SK-N-SH (cell line): Measurements from ENCODE around the gene ZNF385C. TPM values are rescaled to one million over a fixed set of nuclear protein-coding genes. Genes with fewer than 3 reads are reported as not detected.

Experiments
- CTCF ChIA-PET: fragments of 300-600, 350-600 bp; formaldehyde crosslinking; extraction: SDS; loops from one replicate; lab custom pipeline; 2021; lab: Yijun Ruan, JAX
- POLR2A ChIA-PET: fragments of 350-600 bp; sonication (Branson Sonifier 250); formaldehyde crosslinking; extraction: SDS; loops from one replicate; lab custom pipeline; 2020; ENCODE audit warnings: antibody characterized with exemption, inconsistent platforms; lab: Yijun Ruan, JAX
- DNase-seq: peaks from one replicate; pipeline ENCODE4 v3.0.0; 2012
- H2AFZ ChIP-seq: fragments of 200-600 bp; sonication (generic); 2 replicates; pipeline ENCODE4 v1.8.1; 2016; ENCODE audit warnings: antibody characterized with exemption, mild to moderate bottlenecking, low read depth
- H3F3A ChIP-seq: fragments of 200-600 bp; sonication (generic); replicated peaks from 2 replicates; pipeline ENCODE3; 2016; ENCODE audit warnings: antibody characterized with exemption, mild to moderate bottlenecking; ENCODE audit not compliant: insufficient read depth
- H3K27ac ChIP-seq, 2 experiments: fragments of 200-500 bp in 1 of 2; fragments of 200-600 bp in 1 of 2; sonication (Bioruptor generic) in 1 of 2; sonication (generic), shearing (Covaris generic) in 1 of 2; 2 replicates each; pipeline versions ENCODE4 v1.5.1 to v1.6.1; 2014 to 2016; ENCODE audit warnings: low read depth in 2 of 2, inconsistent platforms in 1 of 2, low read length in 1 of 2, mild to moderate bottlenecking in 1 of 2, mixed read lengths in 1 of 2
- H3K27me3 ChIP-seq: fragments of 200-600 bp; sonication (generic), shearing (Covaris generic); 2 replicates; pipeline ENCODE4 v1.6.1; 2016; ENCODE audit warnings: mixed run types; ENCODE audit not compliant: insufficient read depth
- H3K36me3 ChIP-seq, 2 experiments: fragments of 200-500 bp in 1 of 2; fragments of 200-600 bp in 1 of 2; sonication (Bioruptor generic) in 1 of 2; sonication (generic) in 1 of 2; replicated peaks in 1 of 2; 2 replicates each; pipeline versions ENCODE3 to v1.5.1; 2014 to 2016; ENCODE audit warnings: low read length in 1 of 2, mild to moderate bottlenecking in 1 of 2; ENCODE audit not compliant: insufficient read depth in 2 of 2, control insufficient read depth in 1 of 2
- H3K4me1 ChIP-seq, 2 experiments: fragments of 200-500 bp in 1 of 2; fragments of 200-600 bp in 1 of 2; sonication (Bioruptor generic) in 1 of 2; sonication (generic), shearing (Covaris generic) in 1 of 2; 2 replicates each; pipeline versions ENCODE4 v1.5.1 to v1.6.1; 2014 to 2016; ENCODE audit warnings: low read depth in 1 of 2, low read length in 1 of 2, mixed run types in 1 of 2; ENCODE audit not compliant: insufficient read depth in 2 of 2, control insufficient read depth in 1 of 2
- H3K4me2 ChIP-seq: fragments of 200-600 bp; sonication (generic), shearing (Covaris generic); 2 replicates; pipeline ENCODE4 v1.6.1; 2017; ENCODE audit warnings: mixed run types
- H3K4me3 ChIP-seq, 2 experiments: fragments of 200-500 bp in 1 of 2; fragments of 200-600 bp in 1 of 2; sonication (Bioruptor generic) in 1 of 2; sonication (generic), shearing (Covaris generic) in 1 of 2; 2 replicates each; pipeline versions ENCODE4 v1.5.1 to v1.8.1; 2014 to 2016; ENCODE audit warnings: low read depth in 2 of 2, inconsistent platforms in 1 of 2, low read length in 1 of 2, mild to moderate bottlenecking in 1 of 2, mixed read lengths in 1 of 2, moderate library complexity in 1 of 2
- H3K79me2 ChIP-seq: fragments of 200-600 bp; sonication (generic); 2 replicates; pipeline ENCODE4 v1.8.1; 2017; ENCODE audit warnings: mild to moderate bottlenecking; ENCODE audit not compliant: insufficient read depth
- H3K9ac ChIP-seq: fragments of 200-600 bp; sonication (generic); 2 replicates; pipeline ENCODE4 v1.6.1; 2017; ENCODE audit warnings: mixed run types
- H3K9me2 ChIP-seq: fragments of 200-600 bp; sonication (generic); 2 replicates; pipeline ENCODE4 v1.6.1; 2017; ENCODE audit warnings: mixed run types
- H3K9me3 ChIP-seq: fragments of 200-600 bp; sonication (generic); 2 replicates; pipeline ENCODE4 v1.6.1; 2017; ENCODE audit warnings: mixed run types, mild to moderate bottlenecking, moderate library complexity
- H4K20me1 ChIP-seq: fragments of 200-600 bp; sonication (generic); 2 replicates; pipeline ENCODE4 v1.6.1; 2017; ENCODE audit warnings: mild to moderate bottlenecking, mixed run types; ENCODE audit not compliant: insufficient read depth
- EP300 ChIP-seq, 2 experiments: IDR thresholded peaks; 2 replicates each; pipeline versions ENCODE4 v1.4.0 to v1.6.1; 2012; ENCODE audit warnings: borderline replicate concordance in 1 of 2, low read depth in 1 of 2, low read length in 1 of 2
- EZH2phosphoT487 ChIP-seq: fragments of 200-600 bp; sonication (generic); IDR thresholded peaks from 2 replicates; pipeline ENCODE4 v1.6.1; 2017; ENCODE audit warnings: low read depth, mixed run types, mild to moderate bottlenecking, antibody characterized with exemption, moderate library complexity, borderline replicate concordance
- FOSL2 ChIP-seq: IDR thresholded peaks from 2 replicates; pipeline ENCODE4 v1.4.0; 2012; ENCODE audit warnings: low read depth, mild to moderate bottlenecking, moderate library complexity, borderline replicate concordance
- FOXM1 ChIP-seq: IDR thresholded peaks from 2 replicates; pipeline ENCODE4 v1.4.0; 2012; ENCODE audit warnings: low read depth, mild to moderate bottlenecking
- GATA2 ChIP-seq: sonication (generic); formaldehyde crosslinking; IDR thresholded peaks from 2 replicates; pipeline ENCODE4 v1.5.0; 2020; ENCODE audit warnings: mild to moderate bottlenecking, missing genetic modification reagents
- JUND ChIP-seq: IDR thresholded peaks from 2 replicates; pipeline ENCODE4 v1.4.0; 2012
- MAX ChIP-seq: IDR thresholded peaks from 2 replicates; pipeline ENCODE4 v1.4.0; 2012; ENCODE audit warnings: low read depth
- MXI1 ChIP-seq: IDR thresholded peaks from 2 replicates; pipeline ENCODE4 v1.6.1; 2012; ENCODE audit warnings: mild to moderate bottlenecking, low read depth, low read length, improper control_type of control experiment
- NFIC ChIP-seq: IDR thresholded peaks from 2 replicates; pipeline ENCODE4 v1.4.0; 2012; ENCODE audit warnings: borderline replicate concordance
- RAD21 ChIP-seq: IDR thresholded peaks from 2 replicates; pipeline ENCODE4 v1.6.1; 2012; ENCODE audit warnings: mild to moderate bottlenecking, low read length
- RCOR1 ChIP-seq: fragments of 150-350 bp; IDR thresholded peaks from 2 replicates; pipeline ENCODE4 v1.6.1; 2017; ENCODE audit warnings: antibody characterized with exemption, low read length
- REST ChIP-seq: IDR thresholded peaks from 2 replicates; pipeline ENCODE4 v1.6.1; 2012; ENCODE audit warnings: mild to moderate bottlenecking, low read depth, low read length, moderate library complexity
- RXRA ChIP-seq: IDR thresholded peaks from 2 replicates; pipeline ENCODE4 v1.4.0; 2012; ENCODE audit warnings: low read depth, mild to moderate bottlenecking, borderline replicate concordance
- SIN3A ChIP-seq: IDR thresholded peaks from 2 replicates; pipeline ENCODE4 v1.6.1; 2012; ENCODE audit warnings: low read depth, mild to moderate bottlenecking, low read length, moderate library complexity, borderline replicate concordance
- SMC3 ChIP-seq: IDR thresholded peaks from 2 replicates; pipeline ENCODE4 v1.6.1; 2012; ENCODE audit warnings: low read depth, low read length, improper control_type of control experiment
- USF1 ChIP-seq: IDR thresholded peaks from 2 replicates; pipeline ENCODE4 v1.4.0; 2012; ENCODE audit warnings: low read depth, borderline replicate concordance
- WGBS: methylation state at CpG from one replicate; pipeline ENCODE4 v1.1.6; 2017; ENCODE audit warnings: low lambda C conversion rate; 5-methylcytosine and 5-hydroxymethylcytosine counted together
- polyA plus RNA-seq, 3 experiments: library from polyadenylated mRNA; depleted of rRNA; stranded (reverse); fragments of >200 nt; gene quantifications; 2 replicates each; pipeline ENCODE4 v1.2.3, GENCODE V29; 2012
- TF ChIP-seq, protein P1 (sequence below): fragments of 150-350 bp; IDR thresholded peaks from 2 replicates; pipeline ENCODE4 v1.6.1; 2016; ENCODE audit warnings: mild to moderate bottlenecking, low read depth, low read length
- TF ChIP-seq, protein P2 (sequence below): IDR thresholded peaks from 2 replicates; pipeline ENCODE4 v1.4.0; 2012; ENCODE audit warnings: low read depth, borderline replicate concordance

Gene ZNF385C
- polyA plus RNA-seq, 1 of the 3 experiments (the other 2 are of a cell fraction): 0.05 TPM

DNA sequence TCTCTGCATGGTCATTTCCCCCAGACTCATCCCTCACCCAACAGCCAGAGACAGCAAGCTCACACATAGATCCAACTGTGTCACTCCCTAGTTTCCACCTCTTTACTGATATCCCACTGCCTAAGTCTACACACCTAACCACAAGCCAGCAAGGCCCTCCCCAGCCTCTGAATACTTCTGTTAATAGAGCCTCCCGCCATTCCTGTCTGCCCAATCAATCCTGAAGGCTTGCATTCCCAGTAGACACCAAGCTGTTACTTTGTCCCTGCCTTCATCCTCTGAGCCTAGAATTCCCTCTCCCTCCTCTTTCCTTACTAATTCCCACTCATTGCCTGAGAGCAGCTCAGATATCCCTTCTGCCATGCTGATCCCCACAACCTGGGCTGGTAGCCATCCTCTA, 52.6 kb downstream of the ZNF385C start:
- no peak overlapping the region for H3K4me3 ChIP-seq
- H3K9me2 ChIP-seq: no peaks in the 10 kb centered on the region
- WGBS: 86% methylated on average over 1 of the region's 1 CpG
- no peak for DNase-seq
- H3F3A ChIP-seq: no peaks in the 10 kb centered on the region
- H3K4me1 ChIP-seq: peaks cover 0 to 6% of the 10 kb centered on the region in 2 experiments; a peak in 1 of 4 replicates
- H3K9me3 ChIP-seq: no peaks in the 10 kb centered on the region
- no peak overlapping the region for H3K9ac ChIP-seq
- no peak for TF ChIP-seq USF1
- no peak for TF ChIP-seq SIN3A
- TF ChIP-seq, all 33 proteins: peak for 0
- H4K20me1 ChIP-seq: no peaks in the 10 kb centered on the region
- no peaks in the 10 kb centered on the region for H3K27me3 ChIP-seq
- CTCF ChIA-PET: interaction anchor here (0.6 to 2.0 kb wide), 6 partner anchors 18 to 82 kb away, joined by 3 to 8 read pairs (median 5); no protein-coding TSS in a partner anchor
- POLR2A ChIA-PET: interaction anchor here (0.6 kb wide), 1 partner anchor 893 kb away, joined by 3 read pairs; no protein-coding TSS in a partner anchor
- H3K4me2 ChIP-seq: no peak overlapping the region
- H3K36me3 ChIP-seq: no peaks in the 10 kb centered on the region
- H2AFZ ChIP-seq: no peak overlapping the region
- H3K79me2 ChIP-seq: no peaks in the 10 kb centered on the region
- no peak overlapping the region for H3K27ac ChIP-seq

- no peaks in the 10 kb centered on the region for H4K20me1 ChIP-seq
- CTCF ChIA-PET: interaction anchor here (0.6 to 5.0 kb wide), 3 partner anchors 18 to 61 kb away, joined by 3 to 34 read pairs (median 3); no protein-coding TSS in a partner anchor
- no peaks in the 10 kb centered on the region for H3K27me3 ChIP-seq
- H3K9me2 ChIP-seq: no peaks in the 10 kb centered on the region
- no peaks in the 10 kb centered on the region for H3K4me1 ChIP-seq
- H3K36me3 ChIP-seq: no peaks in the 10 kb centered on the region
- WGBS: 86% methylated on average over 17 of the region's 20 CpGs
- H3F3A ChIP-seq: no peaks in the 10 kb centered on the region
- TF ChIP-seq NFIC: no peak
- TF ChIP-seq, protein P1, sequence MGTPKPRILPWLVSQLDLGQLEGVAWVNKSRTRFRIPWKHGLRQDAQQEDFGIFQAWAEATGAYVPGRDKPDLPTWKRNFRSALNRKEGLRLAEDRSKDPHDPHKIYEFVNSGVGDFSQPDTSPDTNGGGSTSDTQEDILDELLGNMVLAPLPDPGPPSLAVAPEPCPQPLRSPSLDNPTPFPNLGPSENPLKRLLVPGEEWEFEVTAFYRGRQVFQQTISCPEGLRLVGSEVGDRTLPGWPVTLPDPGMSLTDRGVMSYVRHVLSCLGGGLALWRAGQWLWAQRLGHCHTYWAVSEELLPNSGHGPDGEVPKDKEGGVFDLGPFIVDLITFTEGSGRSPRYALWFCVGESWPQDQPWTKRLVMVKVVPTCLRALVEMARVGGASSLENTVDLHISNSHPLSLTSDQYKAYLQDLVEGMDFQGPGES: no peak
- no peak for TF ChIP-seq FOXM1
- TF ChIP-seq JUND: no peak
- no peak for TF ChIP-seq REST
- no peak for TF ChIP-seq GATA2
- no peak for TF ChIP-seq MXI1
- no peak for TF ChIP-seq RCOR1
- no peak for TF ChIP-seq EZH2phosphoT487
- no peak for TF ChIP-seq RAD21
- TF ChIP-seq, protein P2, sequence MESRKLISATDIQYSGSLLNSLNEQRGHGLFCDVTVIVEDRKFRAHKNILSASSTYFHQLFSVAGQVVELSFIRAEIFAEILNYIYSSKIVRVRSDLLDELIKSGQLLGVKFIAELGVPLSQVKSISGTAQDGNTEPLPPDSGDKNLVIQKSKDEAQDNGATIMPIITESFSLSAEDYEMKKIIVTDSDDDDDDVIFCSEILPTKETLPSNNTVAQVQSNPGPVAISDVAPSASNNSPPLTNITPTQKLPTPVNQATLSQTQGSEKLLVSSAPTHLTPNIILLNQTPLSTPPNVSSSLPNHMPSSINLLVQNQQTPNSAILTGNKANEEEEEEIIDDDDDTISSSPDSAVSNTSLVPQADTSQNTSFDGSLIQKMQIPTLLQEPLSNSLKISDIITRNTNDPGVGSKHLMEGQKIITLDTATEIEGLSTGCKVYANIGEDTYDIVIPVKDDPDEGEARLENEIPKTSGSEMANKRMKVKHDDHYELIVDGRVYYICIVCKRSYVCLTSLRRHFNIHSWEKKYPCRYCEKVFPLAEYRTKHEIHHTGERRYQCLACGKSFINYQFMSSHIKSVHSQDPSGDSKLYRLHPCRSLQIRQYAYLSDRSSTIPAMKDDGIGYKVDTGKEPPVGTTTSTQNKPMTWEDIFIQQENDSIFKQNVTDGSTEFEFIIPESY: no peak
- TF ChIP-seq EP300 (IDR thresholded peaks at IDR 0.05; ENCODE audit: borderline replicate concordance in 1 of 2, low read depth in 1 of 2, low read length in 1 of 2): no peak
- TF ChIP-seq FOSL2: no peak
- TF ChIP-seq SMC3: no peak
- TF ChIP-seq MAX: no peak
- no peak for TF ChIP-seq RXRA
- no peak overlapping the region for H3K4me3 ChIP-seq
- H2AFZ ChIP-seq: no peak overlapping the region
- H3K9ac ChIP-seq: no peak overlapping the region
- no peaks in the 10 kb centered on the region for H3K9me3 ChIP-seq
- no peaks in the 10 kb centered on the region for H3K79me2 ChIP-seq
- DNase-seq: no peak
- H3K27ac ChIP-seq: no peak overlapping the region
- H3K4me2 ChIP-seq: no peak overlapping the region
- POLR2A ChIA-PET: no interaction called here
These were observed 55.5 kb downstream of the ZNF385C start for GRCh38 chr17:42042598-42043319.
